Cardiac fibroblast (primary cell): ENCODE measurements around the gene ZFAND3.

ENCODE experiments used
- DNase-seq, 2 donors: peaks; one replicate each; pipeline versions ENCODE4 v3.0.0 to v3.0.0-alpha.2; 2010; ENCODE audit warnings: low read depth in 2 of 2
- H3K4me3 ChIP-seq, 2 donors: replicated peaks in 1 of 2; 1 replicate in 1 of 2; 2 replicates in 1 of 2; pipeline ENCODE4 v1.5.1; 2011; ENCODE audit warnings: low read depth in 2 of 2, low read length in 2 of 2, mild to moderate bottlenecking in 2 of 2, moderate library complexity in 1 of 2
- TF ChIP-seq, protein P1 (sequence below): IDR thresholded peaks from one replicate; pipeline ENCODE4 v1.5.1; 2011; ENCODE audit warnings: low read depth, mild to moderate bottlenecking, low read length, inconsistent platforms

ZFAND3 gene

DNA sequence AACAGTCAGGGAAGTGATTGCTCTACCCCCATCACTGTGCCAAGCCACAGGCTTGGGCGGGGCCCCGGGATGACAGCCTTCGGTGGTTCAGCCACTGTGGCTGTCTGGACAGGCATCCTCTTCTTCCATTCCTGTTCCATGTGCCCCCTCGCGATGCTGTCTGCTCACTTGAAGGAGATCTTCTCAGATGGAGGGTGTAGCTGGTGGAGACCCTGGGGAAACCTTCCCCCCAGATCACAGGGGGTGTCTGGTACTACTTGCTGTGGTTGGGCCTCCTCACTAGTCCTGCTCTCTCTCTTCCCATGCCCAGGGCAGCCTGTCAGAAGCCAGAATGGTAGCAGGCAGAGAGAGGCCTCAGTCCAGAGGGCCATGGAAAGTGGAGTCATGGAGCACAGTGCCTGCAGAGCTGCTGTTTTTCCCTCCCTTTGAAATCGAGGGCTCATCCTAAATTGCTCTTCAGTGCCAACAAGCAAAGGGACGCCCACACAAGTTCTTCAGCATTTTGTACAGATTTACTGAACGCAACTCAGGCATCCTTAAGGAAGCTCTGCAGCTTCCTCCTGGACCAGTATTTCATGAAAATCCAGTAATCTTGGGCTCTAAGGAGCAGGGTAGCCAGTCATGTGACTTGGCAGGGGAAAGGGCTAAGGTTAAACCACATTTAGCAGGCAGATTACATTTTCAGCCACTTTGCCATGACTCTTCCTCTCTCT lies 326.6 kb downstream of the ZFAND3 start:
- TF ChIP-seq, protein P1, sequence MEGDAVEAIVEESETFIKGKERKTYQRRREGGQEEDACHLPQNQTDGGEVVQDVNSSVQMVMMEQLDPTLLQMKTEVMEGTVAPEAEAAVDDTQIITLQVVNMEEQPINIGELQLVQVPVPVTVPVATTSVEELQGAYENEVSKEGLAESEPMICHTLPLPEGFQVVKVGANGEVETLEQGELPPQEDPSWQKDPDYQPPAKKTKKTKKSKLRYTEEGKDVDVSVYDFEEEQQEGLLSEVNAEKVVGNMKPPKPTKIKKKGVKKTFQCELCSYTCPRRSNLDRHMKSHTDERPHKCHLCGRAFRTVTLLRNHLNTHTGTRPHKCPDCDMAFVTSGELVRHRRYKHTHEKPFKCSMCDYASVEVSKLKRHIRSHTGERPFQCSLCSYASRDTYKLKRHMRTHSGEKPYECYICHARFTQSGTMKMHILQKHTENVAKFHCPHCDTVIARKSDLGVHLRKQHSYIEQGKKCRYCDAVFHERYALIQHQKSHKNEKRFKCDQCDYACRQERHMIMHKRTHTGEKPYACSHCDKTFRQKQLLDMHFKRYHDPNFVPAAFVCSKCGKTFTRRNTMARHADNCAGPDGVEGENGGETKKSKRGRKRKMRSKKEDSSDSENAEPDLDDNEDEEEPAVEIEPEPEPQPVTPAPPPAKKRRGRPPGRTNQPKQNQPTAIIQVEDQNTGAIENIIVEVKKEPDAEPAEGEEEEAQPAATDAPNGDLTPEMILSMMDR, result no peak
- DNase-seq, result no peak
- H3K4me3 ChIP-seq, result no peak overlapping the region

- no peak for DNase-seq
- TF ChIP-seq, protein P1, result no peak
- no peak overlapping the region for H3K4me3 ChIP-seq
Measured at GRCh38 chr6:38146734-38147027, 327.2 kb downstream of the ZFAND3 start.

DNA sequence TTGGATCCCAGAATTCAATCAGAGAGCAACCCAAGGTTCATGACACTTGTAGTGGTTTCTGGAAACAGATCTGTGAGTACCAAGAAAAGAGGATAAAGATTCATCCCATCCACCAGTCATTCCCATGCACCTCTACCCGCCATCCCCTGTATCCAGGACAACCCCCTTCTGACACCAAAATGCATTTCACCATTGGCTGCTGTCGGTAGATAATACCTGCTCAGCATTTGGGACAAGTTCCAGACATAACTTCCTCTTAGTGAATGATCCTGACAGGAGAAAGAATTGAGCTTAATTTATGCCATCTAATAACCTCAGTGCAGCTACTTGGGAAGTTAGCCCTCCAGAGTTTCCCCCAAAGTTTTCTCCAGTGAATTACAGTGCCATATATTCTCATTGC lies 329.1 kb downstream of the ZFAND3 start:
- TF ChIP-seq, protein P1, result no peak
- no peak for DNase-seq
- no peak overlapping the region for H3K4me3 ChIP-seq

- TF ChIP-seq, protein P1, result no peak
- H3K4me3 ChIP-seq, result no peak overlapping the region
- no peak for DNase-seq
Measured at GRCh38 chr6:38149531-38149930, 330.0 kb downstream of the ZFAND3 start.

GRCh38 chr6:38150021-38150420 lies 330.5 kb downstream of the ZFAND3 start:
- no peak overlapping the region for H3K4me3 ChIP-seq
- TF ChIP-seq, protein P1, result no peak
- DNase-seq, result no peak

- no peak for DNase-seq
- TF ChIP-seq, protein P1, result no peak
- no peak overlapping the region for H3K4me3 ChIP-seq
Measured at GRCh38 chr6:38150681-38151296, 331.3 kb downstream of the ZFAND3 start.
